CD14-positive monocyte (primary cell): ENCODE data around the gene PKLR. TPM values are rescaled to one million over a fixed set of nuclear protein-coding genes. Genes with fewer than 3 reads are reported as not detected.

Experiments
- DNase-seq, 3 donors: peaks; one replicate each; pipeline ENCODE4 v3.0.0-alpha.2; 2011 to 2022
- H2AFZ ChIP-seq: 2 replicates; pipeline ENCODE4 v1.6.0; 2012; ENCODE audit warnings: mild to moderate bottlenecking, low read depth, low read length, inconsistent platforms; ENCODE audit not compliant: insufficient read depth, poor library complexity, severe bottlenecking
- H3K27ac ChIP-seq, 2 donors: 1 replicate in 1 of 2; 2 replicates in 1 of 2; pipeline ENCODE4 v1.5.1; 2012 to 2013; ENCODE audit warnings: low read length in 2 of 2, control low read depth in 1 of 2, inconsistent platforms in 1 of 2, low read depth in 1 of 2, mild to moderate bottlenecking in 1 of 2
- H3K27me3 ChIP-seq, 2 donors: one replicate each; pipeline versions ENCODE4 v1.6.0 to v1.6.1; 2011 to 2013; ENCODE audit warnings: low read length in 2 of 2; ENCODE audit not compliant: control insufficient read depth in 2 of 2, insufficient read depth in 2 of 2
- H3K36me3 ChIP-seq, 2 donors: replicated peaks in 1 of 2; 1 replicate in 1 of 2; 2 replicates in 1 of 2; pipeline versions ENCODE4 v1.5.1 to v1.6.1; 2012 to 2013; ENCODE audit warnings: low read length in 2 of 2, control low read depth in 1 of 2, inconsistent platforms in 1 of 2, mild to moderate bottlenecking in 1 of 2; ENCODE audit not compliant: insufficient read depth in 2 of 2, control insufficient read depth in 1 of 2
- H3K4me1 ChIP-seq, 2 donors: 1 replicate in 1 of 2; 2 replicates in 1 of 2; pipeline versions ENCODE4 v1.5.1 to v1.6.1; 2012 to 2013; ENCODE audit warnings: low read length in 2 of 2, control low read depth in 1 of 2, inconsistent platforms in 1 of 2, mild to moderate bottlenecking in 1 of 2, moderate library complexity in 1 of 2; ENCODE audit not compliant: insufficient read depth in 2 of 2, control insufficient read depth in 1 of 2
- H3K4me2 ChIP-seq: replicated peaks from 2 replicates; pipeline ENCODE3; 2012; ENCODE audit warnings: low read length, moderate library complexity, mild to moderate bottlenecking; ENCODE audit not compliant: poor library complexity, severe bottlenecking; ENCODE audit errors: extremely low read depth
- H3K4me3 ChIP-seq, 3 experiments: fragments of 200-600 bp in 1 of 3; sonication (generic) in 1 of 3; replicated peaks in 1 of 3; 1 replicate in 2 of 3; 2 replicates in 1 of 3; pipeline ENCODE4 v1.5.1; 2011 to 2013; ENCODE audit warnings: low read length in 3 of 3, mild to moderate bottlenecking in 3 of 3, control low read depth in 2 of 3, low read depth in 2 of 3, inconsistent platforms in 1 of 3, moderate library complexity in 1 of 3
- H3K79me2 ChIP-seq: 2 replicates; pipeline ENCODE4 v1.6.0; 2012; ENCODE audit warnings: mild to moderate bottlenecking, control low read depth, inconsistent platforms, low read length, moderate library complexity; ENCODE audit not compliant: insufficient read depth
- H3K9ac ChIP-seq: 2 replicates; pipeline ENCODE4 v1.6.0; 2017; ENCODE audit warnings: low read length, mild to moderate bottlenecking; ENCODE audit not compliant: insufficient read depth, poor library complexity, severe bottlenecking
- H3K9me3 ChIP-seq, 2 donors: replicated peaks in 1 of 2; 1 replicate in 1 of 2; 2 replicates in 1 of 2; pipeline versions ENCODE4 v1.5.1 to v1.6.1; 2012 to 2013; ENCODE audit warnings: low read length in 2 of 2, control low read depth in 1 of 2; ENCODE audit not compliant: control insufficient read depth in 1 of 2, insufficient read depth in 1 of 2
- H4K20me1 ChIP-seq: 2 replicates; pipeline ENCODE4 v1.6.0; 2012; ENCODE audit warnings: mild to moderate bottlenecking, low read length, control low read depth, moderate library complexity; ENCODE audit not compliant: insufficient read depth
- H3K27ac Mint-ChIP-seq, 7 donors: one replicate each; pipeline ENCODE4 v1.8.0; 2020; ENCODE audit warnings: mild to moderate bottlenecking in 7 of 7, mixed read lengths in 7 of 7, moderate library complexity in 6 of 7, inconsistent platforms in 2 of 7
- H3K27me3 Mint-ChIP-seq, 3 donors: one replicate each; pipeline ENCODE4 v1.8.0; 2021 to 2022; ENCODE audit warnings: low read depth in 3 of 3, mild to moderate bottlenecking in 3 of 3, mixed read lengths in 3 of 3, moderate library complexity in 3 of 3, inconsistent platforms in 1 of 3
- H3K36me3 Mint-ChIP-seq, 2 donors: one replicate each; pipeline ENCODE4 v1.8.0; 2020; ENCODE audit warnings: mixed read lengths in 2 of 2, inconsistent platforms in 1 of 2, mild to moderate bottlenecking in 1 of 2
- H3K4me1 Mint-ChIP-seq: one replicate; pipeline ENCODE4 v1.8.0; 2020; ENCODE audit warnings: mild to moderate bottlenecking, mixed read lengths
- H3K4me3 Mint-ChIP-seq, 2 donors: one replicate each; pipeline ENCODE4 v1.8.0; 2020; ENCODE audit warnings: mild to moderate bottlenecking in 2 of 2, mixed read lengths in 2 of 2, moderate library complexity in 1 of 2
- H3K9me3 Mint-ChIP-seq, 7 donors: one replicate each; pipeline ENCODE4 v1.8.0; 2020 to 2022; ENCODE audit warnings: mixed read lengths in 7 of 7, mild to moderate bottlenecking in 6 of 7, moderate library complexity in 6 of 7, inconsistent platforms in 2 of 7
- CTCF ChIP-seq: fragments of 200-600 bp; IDR thresholded peaks from one replicate; pipeline ENCODE4 v1.8.0; 2022; ENCODE audit warnings: antibody characterized with exemption, mild to moderate bottlenecking
- WGBS: methylation state at CpG from one replicate; pipeline ENCODE4 v1.1.5; 2013; ENCODE audit warnings: missing lambda C conversion rate; ENCODE audit not compliant: insufficient coverage; 5-methylcytosine and 5-hydroxymethylcytosine counted together
- intact Hi-C, 2 donors: fragments of 100-400 bp; cut with micrococcal nuclease; formaldehyde crosslinking; loops; one replicate each; pipeline versions ENCODE4 v1.15.0 to v1.15.1; 2023
- polyA plus RNA-seq, 3 donors: library from polyadenylated mRNA; depleted of rRNA in 1 of 3; unstranded in 2 of 3; stranded (reverse) in 1 of 3; fragments of 300-500 nt in 2 of 3; fragments of >200 nt in 1 of 3; fragmentation: Illumina TruSeq in 2 of 3; gene quantifications; 1 replicate in 2 of 3; 2 replicates in 1 of 3; pipeline ENCODE4 v1.2.3, GENCODE V29; 2012 to 2021

Gene PKLR
- polyA plus RNA-seq, 3 donors: 0.05 TPM; not detected in 2

- Mint-ChIP-seq H3K27ac (peak overlapping the region in 4 of 7 donors; percentile 23 to 87 (median 76)), H3K36me3 (peaks cover 2 to 21% of the 10 kb centered on the region in 2 donors), H3K4me1 (peaks cover 40% of the 10 kb centered on the region), H3K27me3 (peaks cover 2 to 7% (median 2%) of the 10 kb centered on the region in 3 donors), H3K9me3 (no peaks in the 10 kb centered on the region), H3K4me3 (peak overlapping the region; percentile 83 to 90)
- no peaks in the 10 kb centered on the region for H3K27me3 ChIP-seq
- H2AFZ ChIP-seq: peak overlapping the region; percentile 97
- 24% methylated on average over 44 of the region's 59 CpGs for WGBS
- H3K27ac ChIP-seq: peak overlapping the region in 1 of 2 donors; percentile 71
- H3K36me3 ChIP-seq: peaks cover 1 to 16% of the 10 kb centered on the region in 2 donors
- peaks cover 16% of the 10 kb centered on the region for H3K79me2 ChIP-seq
- H3K4me3 ChIP-seq: peak overlapping the region; percentile 62 to 84 (median 80)
- no peaks in the 10 kb centered on the region for H3K9me3 ChIP-seq
- peak; percentile 34 for TF ChIP-seq CTCF
- peak overlapping the region; percentile 78 for H3K4me2 ChIP-seq
- H3K9ac ChIP-seq: peak overlapping the region; percentile 65
- H4K20me1 ChIP-seq: peaks cover 23% of the 10 kb centered on the region
- DNase-seq: peak in 2 of 3 donors; percentile 22 to 27
- H3K4me1 ChIP-seq: peaks cover 31 to 48% of the 10 kb centered on the region in 2 donors
- intact Hi-C loops: loop anchor here (5.0 kb wide), 2 partner anchors 48 to 73 kb away; partner anchors contain the start of gene HCN3 (in 1 of the 2)
Observed at GRCh38 chr1:155324717-155325602, 23.7 kb upstream of the PKLR start.

- TF ChIP-seq CTCF: no peak
- WGBS: 0% methylated on average over 29 of the region's 44 CpGs
Observed at GRCh38 chr1:155324037-155324716, 22.9 kb upstream of the PKLR start.

More at GRCh38 chr1:155324037-155324716, 22.9 kb upstream of the PKLR start:
- Histone ChIP-seq H3K4me2 (peak overlapping the region; percentile 78), H3K36me3 (peaks cover 0 to 12% of the 10 kb centered on the region in 2 donors), H3K79me2 (peaks cover 16% of the 10 kb centered on the region), H4K20me1 (peaks cover 23% of the 10 kb centered on the region), H2AFZ (peak overlapping the region; percentile 97), H3K9me3 (no peaks in the 10 kb centered on the region), H3K9ac (peak overlapping the region; percentile 65), H3K27me3 (no peaks in the 10 kb centered on the region), H3K4me1 (peaks cover 31 to 56% of the 10 kb centered on the region in 2 donors), H3K27ac (peak overlapping the region; percentile 71 to 91), H3K4me3 (peak overlapping the region; percentile 62 to 84 (median 80))
- Mint-ChIP-seq H3K27me3 (peaks cover 2 to 7% (median 2%) of the 10 kb centered on the region in 3 donors), H3K9me3 (no peaks in the 10 kb centered on the region), H3K27ac (peak overlapping the region; percentile 74 to 96 (median 89)), H3K36me3 (peaks cover 5 to 19% of the 10 kb centered on the region in 2 donors), H3K4me1 (peaks cover 48% of the 10 kb centered on the region), H3K4me3 (peak overlapping the region; percentile 83 to 90)
- intact Hi-C loops: loop anchor here (5.0 kb wide), 2 partner anchors 47 to 72 kb away; partner anchors contain the start of gene HCN3 (in 1 of the 2)
- peak; percentile 90 to 94 (median 94) for DNase-seq
